Left renal cortex interstitium (tissue), 4 donors: ENCODE measurements around the gene BAZ1A. TPM values are rescaled to one million over a fixed set of nuclear protein-coding genes. Genes with fewer than 3 reads are reported as not detected.

Source experiments
- polyA plus RNA-seq, 4 donors: library from polyadenylated mRNA; unstranded; fragments of 120-200 nt; gene quantifications; one replicate each; pipeline ENCODE4 v1.2.1, GENCODE V29; 2013; ENCODE audit not compliant: insufficient read length in 4 of 4

The BAZ1A gene
- polyA plus RNA-seq, 4 donors = 24.8 to 36.0 (median 28.1) TPM

Other genes starting within 250 kb of the BAZ1A start
- 100 to 1,000 TPM in 3 of 4 donors, 10 to 100 TPM in 1; 91.8 to 140 (median 114) TPM for gene SNX6, start 245.2 kb downstream of the BAZ1A start, polyA plus RNA-seq
- 10 to 100 TPM; 54.9 to 73.9 (median 64.9) TPM for gene CFL2, start 160.8 kb downstream of the BAZ1A start, polyA plus RNA-seq
- 10 to 100 TPM; 60.1 to 90.5 (median 67.4) TPM for gene SRP54, start 107.6 kb upstream of the BAZ1A start, polyA plus RNA-seq
- gene FAM177A1, start 170.9 kb upstream of the BAZ1A start, polyA plus RNA-seq = 10 to 100 TPM; 50.1 to 70.4 (median 57.2) TPM
- gene PPP2R3C, start 246.6 kb upstream of the BAZ1A start, polyA plus RNA-seq = 10 to 100 TPM; 48.7 to 53.6 (median 49.8) TPM
- 10 to 100 TPM; 26.1 to 31.9 (median 29.4) TPM for gene PRORP, start 247.2 kb upstream of the BAZ1A start, polyA plus RNA-seq